HT-29 (cell line): ENCODE results near the gene MBD3. TPM values are rescaled to one million over a fixed set of nuclear protein-coding genes. Genes with fewer than 3 reads are reported as not detected.

Experiments used
- DNase-seq: peaks from one replicate; pipeline ENCODE4 v3.0.0-alpha.2; 2015; ENCODE audit warnings: low spot score
- total RNA-seq: library from RNA; depleted of rRNA; stranded (reverse); fragments of >200 nt; shearing (Covaris generic); gene quantifications from 2 replicates; pipeline ENCODE4 v1.2.3, GENCODE V29; 2014

Gene MBD3
- total RNA-seq, 1 experiment from 2014 or later, result 202 TPM

- DNase-seq, result no peak
Measured at GRCh38 chr19:1574354-1575136, 18.1 kb downstream of the MBD3 start.

DNA sequence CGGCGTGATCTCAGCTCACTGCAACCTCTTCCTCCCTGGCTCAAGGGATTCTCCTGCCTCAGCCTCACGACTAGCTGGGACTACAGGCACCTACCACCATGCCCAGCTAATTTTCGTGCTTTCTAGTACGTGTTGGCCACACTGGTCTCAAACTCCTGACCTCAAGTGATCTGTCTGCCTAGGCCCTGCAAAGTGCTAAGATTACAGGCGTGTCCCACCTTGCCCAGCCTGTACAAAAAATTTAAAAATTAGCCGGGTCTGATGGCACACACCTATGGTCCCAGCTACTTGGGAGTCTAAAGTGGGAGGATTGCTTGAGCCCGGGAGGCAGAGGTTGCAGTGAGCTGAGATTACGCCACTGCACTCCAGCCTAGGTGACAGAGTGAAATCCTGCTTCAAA, 19.9 kb downstream of the MBD3 start:
- no peak for DNase-seq

DNA sequence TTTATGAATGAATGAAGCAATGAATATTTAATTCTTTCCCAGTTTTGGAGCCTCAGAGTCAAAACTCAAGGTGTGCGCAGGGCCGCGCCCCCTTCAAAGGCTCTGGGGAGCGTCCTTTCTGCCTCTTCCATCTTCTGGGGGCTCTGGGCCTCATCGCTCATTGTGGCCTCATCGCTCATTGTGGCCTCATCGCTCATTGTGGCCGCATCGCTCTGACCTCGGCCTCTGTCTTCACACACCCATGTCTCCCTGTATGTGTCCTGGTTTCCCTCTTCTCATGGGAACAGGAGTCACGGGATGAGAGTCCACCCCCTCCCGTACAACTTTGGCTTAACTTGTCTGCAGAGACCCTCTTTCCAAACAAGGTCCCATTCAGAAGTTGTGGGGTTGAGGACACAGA, 21.3 kb downstream of the MBD3 start:
- DNase-seq, result no peak

GRCh38 chr19:1570836-1571235, 21.8 kb downstream of the MBD3 start:
- DNase-seq, result no peak

DNA sequence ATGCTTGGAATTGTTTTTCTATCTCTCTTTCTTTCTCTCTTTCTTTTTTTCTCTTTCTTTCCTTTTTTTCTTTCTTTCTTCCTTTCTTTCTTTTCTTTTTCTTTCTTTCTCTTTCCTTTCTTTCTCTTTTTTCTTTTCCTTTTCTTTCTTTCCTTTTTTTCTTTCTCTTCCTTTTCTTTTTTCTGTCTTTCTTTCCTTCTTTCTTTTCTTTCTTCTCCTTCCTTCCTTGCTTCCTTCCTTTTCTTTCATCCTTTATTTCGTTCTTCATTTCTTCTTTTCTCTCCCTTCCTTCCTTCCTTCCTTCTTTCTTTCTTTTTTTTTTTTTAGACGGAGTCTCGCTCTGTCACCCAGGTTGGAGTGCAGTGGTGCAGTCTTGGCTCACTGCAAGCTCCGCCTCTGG, 22.7 kb downstream of the MBD3 start:
- DNase-seq, result no peak

GRCh38 chr19:1568320-1569019, 24.2 kb downstream of the MBD3 start, which contains the start of gene MEX3D:
TSS of gene MEX3D (minus strand) at chr19:1568325. CDS start at chr19:1568058, 267 bp downstream.
- peak; percentile 51 for DNase-seq

DNA sequence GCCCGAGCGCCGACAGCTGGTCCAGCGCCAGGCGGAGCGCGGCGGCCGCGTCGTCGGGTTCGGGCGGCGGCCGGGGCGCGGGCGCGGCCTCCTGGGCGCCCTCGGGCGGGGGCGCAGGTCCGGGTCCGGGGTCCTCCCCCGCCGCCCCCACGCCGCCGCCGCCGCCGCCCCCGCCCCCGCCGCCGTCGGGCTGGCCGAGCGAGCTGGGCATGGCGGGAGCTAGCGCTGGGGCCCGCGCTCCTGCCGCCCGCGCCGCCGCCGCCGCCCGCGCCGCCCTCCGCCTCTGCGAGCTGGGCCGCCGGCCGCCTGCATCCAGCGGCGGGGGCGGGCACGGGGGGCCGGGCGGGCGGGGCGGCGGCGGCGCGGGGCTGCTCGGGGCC, 24.8 kb downstream of the MBD3 start:
- no peak for DNase-seq

- DNase-seq, result peak; percentile 15
Measured at GRCh38 chr19:1567116-1567847, 25.4 kb downstream of the MBD3 start.

- DNase-seq, result peak; percentile 54
Measured at GRCh38 chr19:1566392-1567115, 26.1 kb downstream of the MBD3 start.

DNA sequence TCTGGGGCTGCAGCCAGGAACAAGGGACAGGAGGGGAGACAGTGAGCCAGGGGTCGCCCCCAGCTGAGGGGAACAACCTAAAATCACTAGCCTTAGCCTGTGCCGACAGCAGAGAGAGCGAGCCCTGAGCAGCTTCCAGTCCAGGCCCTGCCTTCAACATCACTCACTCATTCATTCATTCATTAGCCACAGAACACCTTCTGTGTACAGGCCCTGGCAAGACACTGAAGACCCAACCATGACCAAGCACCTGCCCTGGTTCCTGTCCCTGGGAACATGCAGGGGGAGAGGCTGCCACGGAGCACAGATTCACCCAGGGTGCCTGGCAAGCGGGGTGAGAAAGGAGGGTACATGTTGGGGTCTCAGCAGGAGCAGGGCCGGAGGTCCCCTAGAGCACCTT, 29.4 kb downstream of the MBD3 start:
- no peak for DNase-seq

- DNase-seq, result no peak
Measured at GRCh38 chr19:1561236-1561842, 31.3 kb downstream of the MBD3 start.

- DNase-seq, result no peak
Measured at GRCh38 chr19:1560286-1560882, 32.3 kb downstream of the MBD3 start.

DNA sequence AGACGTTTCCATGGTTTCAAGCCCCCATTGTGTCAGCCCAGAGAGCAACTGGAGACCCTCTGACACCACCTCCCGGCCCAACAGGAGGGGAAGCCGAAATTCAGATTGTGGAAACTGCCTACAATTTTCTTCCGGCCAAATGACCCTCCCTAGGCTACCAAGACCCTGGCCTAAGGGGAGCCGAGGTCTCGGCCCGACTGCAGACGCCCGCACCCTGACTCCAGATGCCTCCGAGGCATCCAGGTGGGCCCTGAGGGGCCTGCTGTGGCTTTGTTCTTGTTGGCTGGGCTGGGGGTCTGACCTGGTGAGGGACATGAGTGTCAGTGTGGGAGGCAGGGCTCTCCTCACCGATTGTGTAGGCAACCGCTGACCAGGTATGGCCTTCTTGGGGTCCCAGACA, 34.1 kb downstream of the MBD3 start:
- DNase-seq, result no peak

- no peak for DNase-seq
Measured at GRCh38 chr19:1556390-1557070, 36.1 kb downstream of the MBD3 start.

GRCh38 chr19:1555487-1556389, 36.9 kb downstream of the MBD3 start:
- no peak for DNase-seq

- DNase-seq, result no peak
Measured at GRCh38 chr19:1554968-1555367, 37.7 kb downstream of the MBD3 start.

- no peak for DNase-seq
Measured at GRCh38 chr19:1553415-1553814, 39.2 kb downstream of the MBD3 start.

DNA sequence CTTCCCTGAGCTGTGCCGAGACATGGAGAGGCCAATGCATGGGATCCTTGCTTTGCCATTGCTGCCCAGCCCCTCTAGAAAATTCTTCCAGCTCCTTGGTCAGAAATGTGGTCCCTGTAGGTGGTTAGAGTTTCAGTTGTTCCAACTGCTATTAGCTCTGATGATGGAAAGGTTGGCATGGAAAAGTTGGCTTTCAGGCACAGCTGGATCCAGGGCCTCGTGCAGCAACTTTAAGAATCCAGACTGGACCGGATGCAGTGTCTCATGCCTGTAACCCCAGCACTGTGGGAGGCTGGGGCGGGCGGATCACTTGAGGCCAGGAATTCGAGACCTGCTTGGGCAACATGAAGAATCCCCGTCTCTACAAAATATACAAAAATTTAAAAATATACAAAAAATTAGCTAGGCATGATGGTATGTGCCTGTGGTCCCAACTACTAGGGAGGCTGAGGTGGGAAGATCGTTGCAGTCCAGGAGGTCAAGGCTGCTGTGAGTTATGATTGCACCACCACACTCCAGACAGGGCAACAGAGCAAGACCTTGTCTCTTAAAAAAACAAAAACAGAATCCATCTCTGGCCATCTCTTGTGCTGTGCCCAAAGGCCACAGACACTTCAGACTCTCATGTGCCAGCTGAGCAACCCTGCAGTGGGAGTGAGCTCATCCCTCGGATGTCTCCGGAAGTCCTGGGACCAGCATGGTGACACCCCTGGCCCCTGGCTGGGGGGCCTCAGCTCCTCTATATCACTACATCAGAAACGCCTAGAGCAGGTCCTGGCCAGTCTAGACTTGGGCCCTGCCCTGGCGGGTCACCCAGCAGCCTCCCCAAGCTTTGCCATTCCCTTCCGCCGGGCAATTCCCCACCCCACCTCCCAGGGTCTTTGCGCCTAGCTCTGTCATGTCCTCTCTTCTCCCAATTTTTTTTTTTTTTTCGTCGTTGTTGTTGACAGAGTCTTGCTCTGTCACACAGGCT, 41.3 kb downstream of the MBD3 start:
- no peak for DNase-seq
